IMR-90 (cell line): Measurements from ENCODE around the gene FAM20B. TPM values are rescaled to one million over a fixed set of nuclear protein-coding genes. Genes with fewer than 3 reads are reported as not detected.
A peak's percentile ranks its signal among the peaks of the same experiment; 100 is the strongest.

Experiments
- ATAC-seq: fragments of 200-7000 bp; cut with Tn5 transposase; 2 replicates; pipeline ENCODE4 v1.9.1; 2020; ENCODE audit warnings: low read depth, mild to moderate bottlenecking, moderate library complexity
- BruUV-seq: library from RNA; stranded (reverse); fragments of 400-500 nt; replicated peaks from 2 replicates; lab custom pipeline; 2021; lab: Mats Ljungman, UMichigan
- CTCF ChIA-PET: fragments of 300-600 bp; formaldehyde crosslinking; extraction: SDS; loops from one replicate; lab custom pipeline; 2021; ENCODE audit warnings: antibody characterized with exemption; lab: Yijun Ruan, JAX
- POLR2A ChIA-PET: fragments of 300-600 bp; sonication (Branson Sonifier 250); formaldehyde crosslinking; loops from one replicate; lab custom pipeline; 2022; ENCODE audit warnings: antibody characterized with exemption; ENCODE audit not compliant: unreplicated experiment; lab: Charles Lee
- DNase-seq: peaks from one replicate; pipeline ENCODE4 v3.0.0; 2013
- H2AFZ ChIP-seq: replicated peaks from 2 replicates; pipeline ENCODE3; 2013; ENCODE audit warnings: low read length, mild to moderate bottlenecking; ENCODE audit not compliant: poor library complexity
- H2AK5ac ChIP-seq: 2 replicates; pipeline ENCODE4 v1.6.1; 2013; ENCODE audit warnings: low read depth, low read length, inconsistent platforms
- H2AK9ac ChIP-seq: replicated peaks from 2 replicates; pipeline ENCODE3; 2013; ENCODE audit warnings: mild to moderate bottlenecking, low read depth, low read length, moderate library complexity; ENCODE audit not compliant: poor library complexity
- H2BK120ac ChIP-seq: 2 replicates; pipeline ENCODE4 v1.6.1; 2013; ENCODE audit warnings: low read depth, low read length, inconsistent platforms
- H2BK15ac ChIP-seq: 3 replicates; pipeline ENCODE4 v1.6.1; 2013; ENCODE audit warnings: low read depth, low read length, inconsistent platforms
- H2BK20ac ChIP-seq: 2 replicates; pipeline ENCODE4 v1.6.1; 2013; ENCODE audit warnings: low read depth, mild to moderate bottlenecking, inconsistent platforms, low read length, moderate library complexity
- H2BK5ac ChIP-seq: 2 replicates; pipeline ENCODE4 v1.6.1; 2013; ENCODE audit warnings: mild to moderate bottlenecking, low read depth, low read length, inconsistent platforms; ENCODE audit not compliant: poor library complexity, severe bottlenecking
- H3K14ac ChIP-seq: replicated peaks from 2 replicates; pipeline ENCODE4 v1.6.1; 2013; ENCODE audit warnings: low read depth, low read length, inconsistent platforms
- H3K18ac ChIP-seq: 2 replicates; pipeline ENCODE4 v1.6.1; 2013; ENCODE audit warnings: low read depth, low read length, control low read depth
- H3K23ac ChIP-seq: 2 replicates; pipeline ENCODE4 v1.6.1; 2013; ENCODE audit warnings: low read depth, low read length, inconsistent platforms
- H3K27ac ChIP-seq: 2 replicates; pipeline ENCODE4 v1.5.1; 2013; ENCODE audit warnings: mild to moderate bottlenecking, control low read depth, low read length; ENCODE audit not compliant: insufficient read depth
- H3K27me3 ChIP-seq: 2 replicates; pipeline ENCODE4 v1.6.1; 2013; ENCODE audit warnings: low read length; ENCODE audit not compliant: control insufficient read depth, insufficient read depth
- H3K36me3 ChIP-seq: 2 replicates; pipeline ENCODE4 v1.6.1; 2013; ENCODE audit warnings: low read length, mixed read lengths; ENCODE audit not compliant: control insufficient read depth, insufficient read depth
- H3K4ac ChIP-seq: 2 replicates; pipeline ENCODE4 v1.6.1; 2013; ENCODE audit warnings: low read depth, low read length, inconsistent platforms
- H3K4me1 ChIP-seq: 2 replicates; pipeline ENCODE4 v1.6.1; 2013; ENCODE audit warnings: low read length, mixed read lengths; ENCODE audit not compliant: control insufficient read depth, insufficient read depth
- H3K4me2 ChIP-seq: 2 replicates; pipeline ENCODE4 v1.6.1; 2013; ENCODE audit warnings: low read depth, mild to moderate bottlenecking, control low read depth, low read length, moderate library complexity
- H3K4me3 ChIP-seq: 2 replicates; pipeline ENCODE4 v1.5.1; 2013; ENCODE audit warnings: low read depth, mild to moderate bottlenecking, control low read depth, low read length, moderate library complexity; ENCODE audit not compliant: insufficient read depth
- H3K56ac ChIP-seq: 2 replicates; pipeline ENCODE4 v1.6.1; 2013; ENCODE audit warnings: low read length, inconsistent platforms; ENCODE audit not compliant: insufficient read depth; ENCODE audit errors: extremely low read depth
- H3K79me1 ChIP-seq, 2 experiments: 2 replicates each; pipeline ENCODE4 v1.6.1; 2013; ENCODE audit warnings: low read length in 2 of 2, inconsistent platforms in 1 of 2, low read depth in 1 of 2
- H3K9ac ChIP-seq: 2 replicates; pipeline ENCODE4 v1.6.1; 2013; ENCODE audit warnings: low read depth, low read length, control low read depth
- H3K9me1 ChIP-seq: 2 replicates; pipeline ENCODE4 v1.6.1; 2013; ENCODE audit warnings: low read length, inconsistent platforms; ENCODE audit not compliant: insufficient read depth
- H3K9me3 ChIP-seq: 2 replicates; pipeline ENCODE4 v1.6.1; 2013; ENCODE audit warnings: low read length; ENCODE audit not compliant: control insufficient read depth, insufficient read depth
- H4K20me1 ChIP-seq: 2 replicates; pipeline ENCODE4 v1.6.1; 2013; ENCODE audit warnings: low read length, inconsistent platforms; ENCODE audit not compliant: insufficient read depth
- H4K5ac ChIP-seq: 2 replicates; pipeline ENCODE4 v1.6.1; 2013; ENCODE audit warnings: mild to moderate bottlenecking, low read depth, low read length, control low read depth
- H4K8ac ChIP-seq, 2 experiments: 2 replicates each; pipeline ENCODE4 v1.6.1; 2013; ENCODE audit warnings: low read depth in 2 of 2, low read length in 2 of 2, control low read depth in 1 of 2, inconsistent platforms in 1 of 2
- H4K91ac ChIP-seq: 2 replicates; pipeline ENCODE4 v1.6.1; 2013; ENCODE audit warnings: low read depth, low read length, inconsistent platforms; ENCODE audit not compliant: insufficient read depth
- BHLHE40 ChIP-seq: fragments of 150-350 bp; IDR thresholded peaks from 2 replicates; pipeline ENCODE4 v1.6.1; 2016; ENCODE audit warnings: mild to moderate bottlenecking, low read depth, low read length
- CEBPB ChIP-seq: IDR thresholded peaks from 2 replicates; pipeline ENCODE4 v1.6.1; 2012; ENCODE audit warnings: low read depth, low read length, improper control_type of control experiment
- CHD1 ChIP-seq: IDR thresholded peaks from 2 replicates; pipeline ENCODE4 v1.6.1; 2012; ENCODE audit warnings: low read depth, low read length, improper control_type of control experiment
- CTCF ChIP-seq: conservative IDR thresholded peaks from 2 replicates; pipeline ENCODE4 v1.5.1; 2012; ENCODE audit warnings: mild to moderate bottlenecking, low read depth, low read length, improper control_type of control experiment
- FOS ChIP-seq: fragments of 150-350 bp; IDR thresholded peaks from 2 replicates; pipeline ENCODE4 v1.6.1; 2016; ENCODE audit warnings: low read depth, low read length
- MAFK ChIP-seq: IDR thresholded peaks from 2 replicates; pipeline ENCODE4 v1.6.1; 2012; ENCODE audit warnings: low read depth, low read length, improper control_type of control experiment
- MAZ ChIP-seq: IDR thresholded peaks from 2 replicates; pipeline ENCODE4 v1.6.1; 2012; ENCODE audit warnings: low read depth, mild to moderate bottlenecking, low read length, improper control_type of control experiment, moderate library complexity, borderline replicate concordance
- MXI1 ChIP-seq: IDR thresholded peaks from 2 replicates; pipeline ENCODE4 v1.6.1; 2012; ENCODE audit warnings: low read depth, mild to moderate bottlenecking, low read length, moderate library complexity, borderline replicate concordance
- NFE2L2 ChIP-seq: fragments of 150-350 bp; IDR thresholded peaks from 2 replicates; pipeline ENCODE4 v1.6.1; 2016; ENCODE audit warnings: low read depth, mild to moderate bottlenecking, low read length
- POLR2A ChIP-seq: IDR thresholded peaks from 2 replicates; pipeline ENCODE4 v1.6.1; 2012; ENCODE audit warnings: mild to moderate bottlenecking, low read depth, low read length
- RAD21 ChIP-seq: IDR thresholded peaks from 2 replicates; pipeline ENCODE4 v1.6.1; 2012; ENCODE audit warnings: low read length, improper control_type of control experiment
- RCOR1 ChIP-seq: IDR thresholded peaks from 2 replicates; pipeline ENCODE4 v1.6.1; 2012; ENCODE audit warnings: mild to moderate bottlenecking, low read length, improper control_type of control experiment; ENCODE audit not compliant: insufficient replicate concordance
- RFX5 ChIP-seq: IDR thresholded peaks from 2 replicates; pipeline ENCODE4 v1.8.0; 2012; ENCODE audit warnings: low read depth, mild to moderate bottlenecking, low read length, moderate library complexity
- SMC3 ChIP-seq: fragments of 150-350 bp; IDR thresholded peaks from 2 replicates; pipeline ENCODE4 v1.6.1; 2016; ENCODE audit warnings: low read depth, mild to moderate bottlenecking, antibody characterized with exemption, low read length, moderate library complexity
- USF2 ChIP-seq: fragments of 150-350 bp; IDR thresholded peaks from 2 replicates; pipeline ENCODE4 v1.6.1; 2017; ENCODE audit warnings: mild to moderate bottlenecking, antibody characterized with exemption, low read length, low read depth
- WGBS, 2 experiments: methylation state at CpG; one replicate each; pipeline versions ENCODE4 v1.1.5 to v1.1.7; 2013; ENCODE audit warnings: missing lambda C conversion rate in 2 of 2; ENCODE audit not compliant: insufficient read length in 1 of 2; ENCODE audit errors: extremely low coverage in 2 of 2; 5-methylcytosine and 5-hydroxymethylcytosine counted together
- dilution Hi-C: fragments of 300-500 bp; cut with HindIII; formaldehyde crosslinking; loops from one replicate; pipeline ENCODE4 v1.14.3; 2018; ENCODE audit warnings: low sequenced_read_pairs; ENCODE audit not compliant: unreplicated experiment
- in situ Hi-C: fragments of 300-500 bp; cut with MboI; formaldehyde crosslinking; loops from 3 replicates; pipeline ENCODE4 v1.14.3; 2019; ENCODE audit warnings: low sequenced_read_pairs, inconsistent platforms, mixed read lengths
- intact Hi-C: fragments of 100-400 bp; cut with micrococcal nuclease; formaldehyde crosslinking; loops from 2 replicates; pipeline ENCODE4 v1.10.0; 2022
- polyA plus RNA-seq, 3 experiments: library from polyadenylated mRNA; depleted of rRNA; stranded (reverse); fragments of >200 nt; gene quantifications; 2 replicates each; pipeline ENCODE4 v1.2.3, GENCODE V29; 2012; ENCODE audit warnings: low replicate concordance in 1 of 3
- total RNA-seq: library from RNA; depleted of rRNA; stranded (reverse); fragments of >200 nt; gene quantifications from 2 replicates; pipeline ENCODE4 v1.2.3, GENCODE V29; 2012
- TF ChIP-seq, protein P1 (sequence below): fragments of 150-350 bp; IDR thresholded peaks from 2 replicates; pipeline ENCODE4 v1.6.1; 2016; ENCODE audit warnings: low read depth, mild to moderate bottlenecking, low read length, moderate library complexity, borderline replicate concordance

Gene FAM20B
- total and polyA plus RNA-seq, 2 of the 4 experiments (the other 2 are of a cell fraction), result 17.1 to 38.4 TPM

DNA sequence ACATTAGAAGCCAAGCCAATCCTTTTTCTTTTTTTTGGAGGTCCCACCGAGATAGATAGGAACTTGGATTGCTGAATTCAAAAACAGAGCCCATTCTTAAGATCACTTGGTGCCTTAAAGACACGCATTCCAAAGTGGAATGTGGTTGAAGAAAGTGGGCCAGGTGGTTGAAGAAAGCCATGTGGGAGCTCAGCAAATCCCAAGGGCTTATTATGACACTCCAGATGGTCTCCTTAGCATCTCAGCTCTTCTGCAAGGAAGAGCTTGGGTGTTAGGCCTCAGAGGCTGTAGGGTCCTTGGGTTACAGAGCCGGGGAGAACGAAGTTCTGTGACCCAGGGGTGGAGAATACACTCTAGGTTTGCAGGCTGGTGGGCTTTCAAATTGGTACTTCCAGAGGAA, 69.7 kb downstream of the FAM20B start:
- Histone ChIP-seq H3K9me3 (no peaks in the 10 kb centered on the region), H2BK5ac (no peak overlapping the region), H4K8ac (no peak overlapping the region), H3K4me1 (peaks cover 10% of the 10 kb centered on the region), H3K27me3 (no peaks in the 10 kb centered on the region), H3K23ac (no peak overlapping the region), H3K4me2 (no peak overlapping the region), H3K27ac (no peak overlapping the region), H3K56ac (no peak overlapping the region), H2AK9ac (no peak overlapping the region), H3K4me3 (no peak overlapping the region), H3K14ac (no peak overlapping the region), H2AK5ac (no peak overlapping the region), H3K9me1 (peaks cover 18% of the 10 kb centered on the region), H3K79me1 (peaks cover 10 to 73% of the 10 kb centered on the region in 2 experiments), H2AFZ (no peak overlapping the region), H3K36me3 (peaks cover 41% of the 10 kb centered on the region), H3K9ac (no peak overlapping the region), H4K91ac (no peak overlapping the region), H2BK15ac (no peak overlapping the region), H2BK20ac (no peak overlapping the region), H2BK120ac (no peak overlapping the region), H4K5ac (no peak overlapping the region), H3K4ac (no peak overlapping the region), H4K20me1 (no peaks in the 10 kb centered on the region), H3K18ac (no peak overlapping the region)
- dilution Hi-C loops (no loop called here), intact Hi-C loops (no loop called here), in situ Hi-C loops (no loop called here)
- DNase-seq (no peak), ATAC-seq (no peak)
- ChIA-PET POLR2A (no interaction called here), CTCF (no interaction called here)
- 100% methylated on average over 1 of the region's 4 CpGs; no CpG with 5 or more reads in 1 of the 2 experiments for WGBS, 2 experiments
- TSS peak; percentile 95 for BruUV-seq
- TF ChIP-seq POLR2A, result no peak
- TF ChIP-seq, protein P1, sequence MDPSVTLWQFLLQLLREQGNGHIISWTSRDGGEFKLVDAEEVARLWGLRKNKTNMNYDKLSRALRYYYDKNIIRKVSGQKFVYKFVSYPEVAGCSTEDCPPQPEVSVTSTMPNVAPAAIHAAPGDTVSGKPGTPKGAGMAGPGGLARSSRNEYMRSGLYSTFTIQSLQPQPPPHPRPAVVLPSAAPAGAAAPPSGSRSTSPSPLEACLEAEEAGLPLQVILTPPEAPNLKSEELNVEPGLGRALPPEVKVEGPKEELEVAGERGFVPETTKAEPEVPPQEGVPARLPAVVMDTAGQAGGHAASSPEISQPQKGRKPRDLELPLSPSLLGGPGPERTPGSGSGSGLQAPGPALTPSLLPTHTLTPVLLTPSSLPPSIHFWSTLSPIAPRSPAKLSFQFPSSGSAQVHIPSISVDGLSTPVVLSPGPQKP, result no peak
- no peak for TF ChIP-seq FOS
- TF ChIP-seq RFX5, result no peak
- no peak for TF ChIP-seq CEBPB
- no peak for TF ChIP-seq NFE2L2
- TF ChIP-seq MAZ, result no peak
- TF ChIP-seq BHLHE40, result no peak
- TF ChIP-seq USF2, result no peak
- TF ChIP-seq SMC3, result no peak
- no peak for TF ChIP-seq MXI1
- TF ChIP-seq MAFK, result no peak
- TF ChIP-seq RAD21, result no peak
- no peak for TF ChIP-seq RCOR1
- no peak for TF ChIP-seq CTCF
- TF ChIP-seq CHD1, result no peak
